GM12801 (cell line): ENCODE data around the gene PACSIN3.

ENCODE experiments used
- TF ChIP-seq, protein P1 (sequence below): IDR thresholded peaks from one replicate; pipeline ENCODE4 v1.5.1; 2011; ENCODE audit warnings: control low read depth; ENCODE audit not compliant: insufficient read length; ENCODE audit errors: extremely low read depth

The PACSIN3 gene

GRCh38 chr11:47160753-47161133 lies 25.5 kb downstream of the PACSIN3 start:
- TF ChIP-seq, protein P1, sequence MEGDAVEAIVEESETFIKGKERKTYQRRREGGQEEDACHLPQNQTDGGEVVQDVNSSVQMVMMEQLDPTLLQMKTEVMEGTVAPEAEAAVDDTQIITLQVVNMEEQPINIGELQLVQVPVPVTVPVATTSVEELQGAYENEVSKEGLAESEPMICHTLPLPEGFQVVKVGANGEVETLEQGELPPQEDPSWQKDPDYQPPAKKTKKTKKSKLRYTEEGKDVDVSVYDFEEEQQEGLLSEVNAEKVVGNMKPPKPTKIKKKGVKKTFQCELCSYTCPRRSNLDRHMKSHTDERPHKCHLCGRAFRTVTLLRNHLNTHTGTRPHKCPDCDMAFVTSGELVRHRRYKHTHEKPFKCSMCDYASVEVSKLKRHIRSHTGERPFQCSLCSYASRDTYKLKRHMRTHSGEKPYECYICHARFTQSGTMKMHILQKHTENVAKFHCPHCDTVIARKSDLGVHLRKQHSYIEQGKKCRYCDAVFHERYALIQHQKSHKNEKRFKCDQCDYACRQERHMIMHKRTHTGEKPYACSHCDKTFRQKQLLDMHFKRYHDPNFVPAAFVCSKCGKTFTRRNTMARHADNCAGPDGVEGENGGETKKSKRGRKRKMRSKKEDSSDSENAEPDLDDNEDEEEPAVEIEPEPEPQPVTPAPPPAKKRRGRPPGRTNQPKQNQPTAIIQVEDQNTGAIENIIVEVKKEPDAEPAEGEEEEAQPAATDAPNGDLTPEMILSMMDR: no peak

- TF ChIP-seq, protein P1: no peak
Measured at GRCh38 chr11:47158242-47158641, 28.0 kb downstream of the PACSIN3 start.

DNA sequence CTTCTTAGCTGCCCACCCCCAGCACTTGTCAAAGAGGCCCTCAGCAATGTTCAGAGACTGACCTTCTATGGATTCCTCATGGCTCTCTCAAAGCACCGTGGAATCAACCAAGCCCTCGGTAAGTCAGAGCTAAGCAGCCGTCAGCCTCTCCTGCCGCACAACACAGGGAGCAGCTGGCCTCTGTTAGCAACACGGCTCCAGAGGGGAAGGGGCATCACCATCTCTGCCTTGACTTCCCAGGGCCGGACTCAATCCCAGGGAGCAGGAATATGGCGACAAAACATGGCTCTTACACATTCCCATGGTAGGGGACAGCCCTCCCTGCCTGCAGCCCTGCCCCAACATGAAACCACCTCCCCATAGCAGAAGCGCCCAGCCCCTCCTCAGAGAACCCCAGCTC lies 28.4 kb downstream of the PACSIN3 start:
- TF ChIP-seq, protein P1: no peak

DNA sequence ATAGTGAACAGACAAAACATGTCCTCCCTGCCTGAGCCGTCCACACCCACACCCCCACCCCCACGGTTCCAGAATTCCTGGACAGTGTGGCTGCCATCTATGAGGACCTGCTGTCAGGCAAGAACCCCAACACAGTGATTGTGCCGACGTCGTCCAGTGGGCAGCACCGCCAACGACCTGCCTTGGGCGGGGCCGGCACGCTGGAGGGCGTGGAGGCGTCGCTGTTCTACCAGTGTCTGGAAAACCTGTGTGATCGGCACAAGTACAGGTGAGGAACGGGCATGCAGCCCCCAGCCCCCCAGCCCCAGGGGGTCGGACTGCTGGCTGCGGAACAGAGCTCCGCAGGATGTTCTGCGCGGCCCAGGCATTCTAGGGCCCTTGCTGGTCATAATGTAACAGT lies 29.3 kb downstream of the PACSIN3 start:
- TF ChIP-seq, protein P1: no peak

DNA sequence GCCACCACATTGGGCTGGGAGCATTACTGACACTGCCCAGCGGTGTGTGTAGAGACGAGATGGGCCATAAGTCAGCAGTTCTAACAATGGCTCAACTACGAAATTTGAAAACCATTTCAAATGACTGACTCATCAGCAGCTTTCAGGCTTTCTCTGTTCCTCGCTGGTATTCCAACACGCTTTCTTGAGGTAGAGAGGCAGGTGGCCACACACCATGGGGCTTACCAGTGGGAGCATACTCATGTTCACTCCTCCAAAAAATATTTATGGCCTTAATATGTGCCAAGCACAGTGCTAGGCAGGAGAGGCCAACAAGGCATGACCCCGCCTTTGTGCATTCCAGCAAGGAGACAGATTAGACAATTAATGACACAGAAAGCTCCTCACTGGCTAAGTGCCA lies 29.9 kb downstream of the PACSIN3 start:
- TF ChIP-seq, protein P1: no peak

DNA sequence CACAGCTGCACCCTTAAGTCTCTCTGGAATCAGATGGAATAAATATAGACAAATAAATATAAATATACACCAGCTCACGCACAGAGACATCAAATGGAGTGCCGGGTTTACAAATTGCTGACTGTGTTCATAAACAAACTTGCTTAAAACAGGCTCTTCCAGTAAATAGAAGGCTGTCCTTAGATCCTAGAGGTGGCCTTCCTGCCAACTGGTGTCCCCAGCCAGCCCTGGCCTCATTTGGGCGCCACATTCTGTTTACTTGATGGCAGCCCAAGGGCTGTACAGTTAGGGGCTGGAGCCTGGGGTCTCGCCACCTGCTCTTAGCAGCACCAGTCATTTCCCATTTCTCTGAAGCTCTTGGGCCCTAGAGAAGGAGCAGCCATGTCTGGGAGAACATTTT lies 30.4 kb downstream of the PACSIN3 start:
- TF ChIP-seq, protein P1: no peak

GRCh38 chr11:47154616-47155570 lies 31.3 kb downstream of the PACSIN3 start:
- TF ChIP-seq, protein P1: no peak
